GM12891 (cell line): ENCODE measurements around the gene USP7.
"Not testable (repeated sequence)": the region's sequence is repeated elsewhere in the genome, so short reads cannot be mapped to it uniquely, and the experiment has no call there.

Experiments
- DNase-seq: peaks from one replicate; pipeline ENCODE4 v3.0.0; 2011; ENCODE audit warnings: low spot score; ENCODE audit not compliant: insufficient read length
- FAIRE-seq: peaks from 2 replicates; lab custom pipeline; 2011; peaks lifted over from hg19 to GRCh38; lab: Jason Lieb, UNC
- PAX5 ChIP-seq: IDR thresholded peaks from 2 replicates; pipeline ENCODE4 v1.6.1; 2011; ENCODE audit warnings: low read length, moderate library complexity, mild to moderate bottlenecking; ENCODE audit not compliant: insufficient read depth, severe bottlenecking
- POLR2A ChIP-seq: IDR thresholded peaks from 2 replicates; pipeline ENCODE4 v1.6.1; 2011; ENCODE audit warnings: low read depth, low read length, control low read depth
- POLR2AphosphoS5 ChIP-seq: IDR thresholded peaks from 2 replicates; pipeline ENCODE4 v1.6.1; 2011; ENCODE audit warnings: low read depth, low read length, control low read depth
- POU2F2 ChIP-seq: IDR thresholded peaks from 2 replicates; pipeline ENCODE4 v1.6.1; 2011; ENCODE audit warnings: low read depth, mild to moderate bottlenecking, control low read depth, low read length, moderate library complexity
- SPI1 ChIP-seq: IDR thresholded peaks from 2 replicates; pipeline ENCODE4 v1.6.1; 2011; ENCODE audit warnings: low read depth, low read length, control low read depth
- TAF1 ChIP-seq: IDR thresholded peaks from 2 replicates; pipeline ENCODE4 v1.6.1; 2011; ENCODE audit warnings: low read depth, low read length, control low read depth

The USP7 gene

GRCh38 chr16:8982816-8983215, 19.1 kb upstream of the USP7 start:
- TF ChIP-seq PAX5 (no peak), POLR2AphosphoS5 (no peak), POU2F2 (no peak), SPI1 (no peak), POLR2A (no peak), TAF1 (no peak)
- no peak for FAIRE-seq
- DNase-seq = no peak

GRCh38 chr16:8981901-8982300, 18.2 kb upstream of the USP7 start:
- FAIRE-seq, DNase-seq: not testable (repeated sequence)

- not testable (repeated sequence) for FAIRE-seq, DNase-seq
Measured at GRCh38 chr16:8976189-8976588, 12.5 kb upstream of the USP7 start.

GRCh38 chr16:8975039-8975438, 11.3 kb upstream of the USP7 start:
- no peak for TF ChIP-seq POLR2AphosphoS5
- no peak for TF ChIP-seq SPI1
- no peak for TF ChIP-seq TAF1
- TF ChIP-seq POLR2A = no peak
- FAIRE-seq = no peak
- DNase-seq = no peak

- TF ChIP-seq POU2F2 (no peak), POLR2AphosphoS5 (no peak), POLR2A (no peak), SPI1 (no peak), PAX5 (no peak), TAF1 (no peak)
- FAIRE-seq = no peak
- DNase-seq = no peak
Measured at GRCh38 chr16:8972843-8973586, 9.3 kb upstream of the USP7 start.

GRCh38 chr16:8971416-8971815, 7.7 kb upstream of the USP7 start:
- no peak for TF ChIP-seq POU2F2
- TF ChIP-seq POLR2A = no peak
- TF ChIP-seq PAX5 = no peak
- no peak for TF ChIP-seq TAF1
- no peak for TF ChIP-seq POLR2AphosphoS5
- TF ChIP-seq SPI1 = no peak
- FAIRE-seq = no peak
- DNase-seq = no peak

GRCh38 chr16:8969202-8969897, 5.6 kb upstream of the USP7 start:
- not testable (repeated sequence) for DNase-seq, FAIRE-seq

GRCh38 chr16:8968054-8968453, 4.3 kb upstream of the USP7 start:
- not testable (repeated sequence) for DNase-seq, FAIRE-seq

- FAIRE-seq = no peak
- no peak for TF ChIP-seq PAX5
- no peak for TF ChIP-seq POLR2A
- TF ChIP-seq TAF1 = no peak
Measured at GRCh38 chr16:8967132-8967821, 3.6 kb upstream of the USP7 start.

GRCh38 chr16:8966817-8967131, 3.1 kb upstream of the USP7 start:
- DNase-seq (no peak), FAIRE-seq (no peak)
- no peak for TF ChIP-seq PAX5
- TF ChIP-seq TAF1 = no peak
- no peak for TF ChIP-seq POLR2A
- TF ChIP-seq POLR2AphosphoS5 = no peak
- TF ChIP-seq POU2F2 = no peak
- TF ChIP-seq SPI1 = no peak

More at GRCh38 chr16:8967132-8967821, 3.6 kb upstream of the USP7 start:
- no peak for DNase-seq

- no peak for FAIRE-seq
- no peak for DNase-seq
- TF ChIP-seq SPI1 (no peak), POLR2A (no peak)
Measured at GRCh38 chr16:8964462-8964861, 756 bp upstream of the USP7 start.
